HepG2 (cell line): ENCODE results near the gene B4GALT3. TPM values are rescaled to one million over a fixed set of nuclear protein-coding genes. Genes with fewer than 3 reads are reported as not detected.

ENCODE experiments used
- ATAC-seq: fragments of 200-7000 bp; cut with Tn5 transposase; 3 replicates; pipeline ENCODE4 v1.9.1; 2020; ENCODE audit warnings: mild to moderate bottlenecking, moderate library complexity
- BruUV-seq: library from RNA; stranded (reverse); fragments of 400-500 nt; replicated peaks from 2 replicates; lab custom pipeline; 2021; lab: Mats Ljungman, UMichigan
- CTCF ChIA-PET: fragments of 300-600 bp; formaldehyde crosslinking; extraction: SDS; loops from one replicate; lab custom pipeline; 2021; ENCODE audit warnings: low total read pairs, inconsistent platforms, low intra/inter-chr PET ratio; lab: Yijun Ruan, JAX
- POLR2A ChIA-PET: fragments of 350-600 bp; sonication (Branson Sonifier 250); formaldehyde crosslinking; loops from one replicate; lab custom pipeline; 2020; ENCODE audit warnings: antibody characterized with exemption, inconsistent platforms; lab: Yijun Ruan, JAX
- DNase-seq: peaks from one replicate; pipeline ENCODE4 v3.0.0-alpha.2; 2015; ENCODE audit warnings: low spot score
- FAIRE-seq: peaks from 3 replicates; lab custom pipeline; 2011; peaks lifted over from hg19 to GRCh38; lab: Jason Lieb, UNC
- H2AFZ ChIP-seq: one replicate; pipeline ENCODE4 v1.6.1; 2011; ENCODE audit warnings: low read length, inconsistent platforms
- H3K27ac ChIP-seq: fragments of 300-600 bp; 3 replicates; pipeline ENCODE4 v1.8.0; 2011; ENCODE audit warnings: mixed run types, mild to moderate bottlenecking, mixed read lengths, low read length, inconsistent platforms; ENCODE audit not compliant: insufficient read depth; ENCODE audit errors: extremely low read length
- H3K27me3 ChIP-seq, 2 experiments: fragments of 200-600 bp in 1 of 2; 2 replicates in 1 of 2; 3 replicates in 1 of 2; pipeline versions ENCODE4 v1.6.0 to v1.8.0; 2011; ENCODE audit warnings: low read length in 2 of 2, mild to moderate bottlenecking in 2 of 2, moderate library complexity in 2 of 2, inconsistent platforms in 1 of 2; ENCODE audit not compliant: insufficient read depth in 2 of 2, control insufficient read depth in 1 of 2
- H3K36me3 ChIP-seq, 2 experiments: fragments of 200-600 bp in 1 of 2; replicated peaks in 1 of 2; 2 replicates in 1 of 2; 3 replicates in 1 of 2; pipeline versions ENCODE4 v1.5.1 to v1.8.0; 2011; ENCODE audit warnings: low read length in 2 of 2, inconsistent platforms in 1 of 2; ENCODE audit not compliant: insufficient read depth in 2 of 2, control insufficient read depth in 1 of 2
- H3K4me1 ChIP-seq: 2 replicates; pipeline ENCODE4 v1.5.1; 2012; ENCODE audit warnings: low read length, inconsistent platforms; ENCODE audit not compliant: insufficient read depth
- H3K4me2 ChIP-seq: 2 replicates; pipeline ENCODE4 v1.6.0; 2011; ENCODE audit warnings: low read depth, low read length, inconsistent platforms
- H3K4me3 ChIP-seq, 3 experiments: fragments of 200-600 bp in 1 of 3; sonication (generic), shearing (Covaris generic) in 1 of 3; replicated peaks in 1 of 3; 2 replicates each; pipeline ENCODE4 v1.5.1; 2011 to 2016; ENCODE audit warnings: low read length in 3 of 3, inconsistent platforms in 2 of 3, low read depth in 2 of 3, mild to moderate bottlenecking in 2 of 3, control low read depth in 1 of 3, mixed read lengths in 1 of 3; ENCODE audit not compliant: insufficient read depth in 1 of 3
- H3K79me2 ChIP-seq: one replicate; pipeline ENCODE4 v1.6.1; 2011; ENCODE audit warnings: low read length, inconsistent platforms; ENCODE audit not compliant: insufficient read depth
- H3K9ac ChIP-seq: 2 replicates; pipeline ENCODE4 v1.6.0; 2011; ENCODE audit warnings: mild to moderate bottlenecking, low read depth, low read length, inconsistent platforms; ENCODE audit not compliant: insufficient read depth
- H3K9me3 ChIP-seq: 2 replicates; pipeline ENCODE4 v1.5.1; 2012; ENCODE audit warnings: mild to moderate bottlenecking, low read length
- H4K20me1 ChIP-seq: 2 replicates; pipeline ENCODE4 v1.6.0; 2011; ENCODE audit warnings: inconsistent platforms, mild to moderate bottlenecking, low read length, moderate library complexity; ENCODE audit not compliant: insufficient read depth
- DR1 ChIP-seq: sonication (generic); formaldehyde crosslinking; IDR thresholded peaks from 2 replicates; pipeline ENCODE4 v1.8.0; 2021; ENCODE audit warnings: mild to moderate bottlenecking, missing genetic modification reagents, inconsistent platforms
- GABPB1 ChIP-seq: IDR thresholded peaks from 2 replicates; pipeline ENCODE4 v1.6.1; 2016; ENCODE audit warnings: mild to moderate bottlenecking, missing genetic modification reagents, moderate library complexity, missing compliant biosample characterization
- GZF1 ChIP-seq: sonication (generic); formaldehyde crosslinking; IDR thresholded peaks from 2 replicates; pipeline ENCODE4 v1.5.1; 2020; ENCODE audit warnings: mild to moderate bottlenecking, missing genetic modification reagents
- HNRNPH1 ChIP-seq: fragments of 200-400 bp; formaldehyde crosslinking; optimal IDR thresholded peaks from 2 replicates; pipeline ENCODE3; 2017; ENCODE audit warnings: mild to moderate bottlenecking, low read depth, low read length
- HNRNPLL ChIP-seq: fragments of 200-400 bp; formaldehyde crosslinking; IDR thresholded peaks from 2 replicates; pipeline ENCODE4 v1.6.1; 2017; ENCODE audit warnings: mild to moderate bottlenecking, low read depth, low read length; ENCODE audit not compliant: poor library complexity, severe bottlenecking
- PAX8 ChIP-seq: sonication (generic); formaldehyde crosslinking; IDR thresholded peaks from 2 replicates; pipeline ENCODE4 v1.8.0; 2022; ENCODE audit warnings: mild to moderate bottlenecking, missing genetic modification reagents, borderline replicate concordance
- PITX1 ChIP-seq: sonication (generic); formaldehyde crosslinking; IDR thresholded peaks from 2 replicates; pipeline ENCODE4 v1.5.1; 2020; ENCODE audit warnings: mild to moderate bottlenecking, missing genetic modification reagents
- RFX1 ChIP-seq: fragments of 450-650 bp; IDR thresholded peaks from 2 replicates; pipeline ENCODE4 v1.6.1; 2017
- RFXANK ChIP-seq: IDR thresholded peaks from 2 replicates; pipeline ENCODE4 v1.6.1; 2016
- SP2 ChIP-seq: sonication (generic); formaldehyde crosslinking; IDR thresholded peaks from 2 replicates; pipeline ENCODE4 v1.5.1; 2020; ENCODE audit warnings: mild to moderate bottlenecking, missing genetic modification reagents
- SUZ12 ChIP-seq: fragments of 150-350 bp; IDR thresholded peaks from 2 replicates; pipeline ENCODE4 v1.6.1; 2014; ENCODE audit warnings: low read depth, low read length
- ZNF260 ChIP-seq: sonication (generic); formaldehyde crosslinking; IDR thresholded peaks from 2 replicates; pipeline ENCODE4 v1.4.0; 2020; ENCODE audit warnings: missing genetic modification reagents, low read depth, mild to moderate bottlenecking, borderline replicate concordance
- ZNF550 ChIP-seq: sonication (generic); formaldehyde crosslinking; IDR thresholded peaks from 2 replicates; pipeline ENCODE4 v1.4.0; 2020; ENCODE audit warnings: mild to moderate bottlenecking, missing genetic modification reagents, borderline replicate concordance
- ZNF776 ChIP-seq: sonication (generic); formaldehyde crosslinking; IDR thresholded peaks from 2 replicates; pipeline ENCODE4 v1.4.0; 2020; ENCODE audit warnings: mild to moderate bottlenecking, missing genetic modification reagents
- ZNF777 ChIP-seq: sonication (generic); formaldehyde crosslinking; IDR thresholded peaks from 2 replicates; pipeline ENCODE4 v1.4.0; 2020; ENCODE audit warnings: missing genetic modification reagents
- ZNF782 ChIP-seq: sonication (generic); formaldehyde crosslinking; IDR thresholded peaks from 2 replicates; pipeline ENCODE4 v1.4.0; 2020; ENCODE audit warnings: missing genetic modification reagents, mild to moderate bottlenecking, borderline replicate concordance
- WGBS: methylation state at CpG from one replicate; pipeline ENCODE4 v1.1.6; 2017; ENCODE audit warnings: low lambda C conversion rate; 5-methylcytosine and 5-hydroxymethylcytosine counted together
- in situ Hi-C: cut with HindIII; loops from 2 replicates; pipeline ENCODE4 v1.10.0; 2017; ENCODE audit warnings: low pct_unique_long_range_greater_than_20kb; ENCODE audit not compliant: extremely low pct_ligation_motif_present
- intact Hi-C: fragments of 100-400 bp; cut with micrococcal nuclease; formaldehyde crosslinking; loops from one replicate; pipeline ENCODE4 v1.10.0; 2022; ENCODE audit not compliant: unreplicated experiment
- polyA plus RNA-seq, 8 experiments: library from polyadenylated mRNA; depleted of rRNA in 3 of 8; stranded (reverse) in 7 of 8; unstranded in 1 of 8; fragments of >200 nt; fragmentation: Illumina TruSeq in 4 of 8; extraction: Trizol in 4 of 8; gene quantifications; 2 replicates each; pipeline versions ENCODE4 v1.2.1 to v1.2.3, GENCODE V29; 2011 to 2016; ENCODE audit warnings: low read depth in 4 of 8, missing spikeins in 1 of 8, mixed read lengths in 1 of 8; ENCODE audit not compliant: insufficient read depth in 1 of 8
- total RNA-seq, 5 experiments: library from RNA; depleted of rRNA; stranded (reverse); fragments of >200 nt; fragmentation: Illumina TruSeq; extraction: Trizol; gene quantifications; 2 replicates each; pipeline ENCODE4 v1.2.3, GENCODE V29; 2016; ENCODE audit warnings: low read depth in 1 of 5
- TF ChIP-seq, protein P1 (sequence below): sonication (generic); formaldehyde crosslinking; conservative IDR thresholded peaks from 2 replicates; pipeline ENCODE4 v1.8.0; 2022; ENCODE audit warnings: missing genetic modification reagents

The B4GALT3 gene
- total and polyA plus RNA-seq, 2 of the 13 experiments (the other 11 are each of a cell fraction or from before 2014, with no cell fraction given), result 35.6 to 40.4 TPM

DNA sequence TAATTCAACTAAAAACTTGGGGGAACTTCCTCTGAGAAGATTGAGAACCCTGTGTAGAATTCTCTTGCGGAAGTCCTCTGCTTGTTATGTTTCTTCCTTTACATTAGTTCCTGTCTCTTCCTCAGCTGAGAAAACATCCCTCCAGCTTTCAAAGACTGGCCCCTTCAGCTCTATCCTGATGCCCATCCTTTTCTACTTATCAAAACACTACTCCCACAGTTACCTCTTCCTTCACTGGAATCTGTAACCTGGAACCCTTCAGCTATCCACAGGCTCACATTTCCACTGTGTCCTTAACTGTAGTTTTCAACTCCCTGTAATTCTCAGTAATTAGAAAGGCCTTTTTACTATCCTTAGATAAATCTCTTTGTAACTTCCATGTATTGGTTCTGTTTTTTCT lies 38.9 kb downstream of the B4GALT3 start:
- Histone ChIP-seq H3K27ac (no peak overlapping the region), H3K9me3 (no peaks in the 10 kb centered on the region), H3K4me2 (no peak overlapping the region), H3K4me1 (peaks cover 7% of the 10 kb centered on the region; the same call in 1 of the 2 replicates), H3K9ac (no peak overlapping the region), H3K79me2 (peaks cover 8% of the 10 kb centered on the region), H3K36me3 (no peaks in the 10 kb centered on the region), H3K4me3 (no peak overlapping the region), H3K27me3 (no peaks in the 10 kb centered on the region; a peak in 1 of 5 replicates), H4K20me1 (no peaks in the 10 kb centered on the region), H2AFZ (no peak overlapping the region)
- CTCF ChIA-PET, result no interaction called here
- in situ Hi-C loops (no loop called here), intact Hi-C loops (loop anchor here (2.0 to 10.0 kb wide), 2 partner anchors 42 to 144 kb away; no protein-coding TSS in a partner anchor)
- WGBS, result 96% methylated on average over 1 of the region's 1 CpG
- POLR2A ChIA-PET, result no interaction called here
- no TSS peak for BruUV-seq
- no peak for DNase-seq
- ATAC-seq, result no peak
- TF ChIP-seq GZF1 (CRISPR knock-in tag), result no peak
- no peak for TF ChIP-seq PAX8
- TF ChIP-seq SUZ12, result no peak
- no peak for TF ChIP-seq PITX1
- TF ChIP-seq HNRNPLL, result no peak
- TF ChIP-seq RFXANK (CRISPR knock-in tag), result no peak
- no peak for TF ChIP-seq ZNF550 (CRISPR knock-in tag)
- TF ChIP-seq ZNF776 (CRISPR knock-in tag), result no peak
- TF ChIP-seq HNRNPH1, result no peak
- TF ChIP-seq SP2 (CRISPR knock-in tag), result no peak
- TF ChIP-seq ZNF782, result no peak
- no peak for TF ChIP-seq ZNF777
- no peak for TF ChIP-seq RFX1
- no peak for TF ChIP-seq ZNF260 (CRISPR knock-in tag)
- no peak for TF ChIP-seq GABPB1
- TF ChIP-seq, protein P1, sequence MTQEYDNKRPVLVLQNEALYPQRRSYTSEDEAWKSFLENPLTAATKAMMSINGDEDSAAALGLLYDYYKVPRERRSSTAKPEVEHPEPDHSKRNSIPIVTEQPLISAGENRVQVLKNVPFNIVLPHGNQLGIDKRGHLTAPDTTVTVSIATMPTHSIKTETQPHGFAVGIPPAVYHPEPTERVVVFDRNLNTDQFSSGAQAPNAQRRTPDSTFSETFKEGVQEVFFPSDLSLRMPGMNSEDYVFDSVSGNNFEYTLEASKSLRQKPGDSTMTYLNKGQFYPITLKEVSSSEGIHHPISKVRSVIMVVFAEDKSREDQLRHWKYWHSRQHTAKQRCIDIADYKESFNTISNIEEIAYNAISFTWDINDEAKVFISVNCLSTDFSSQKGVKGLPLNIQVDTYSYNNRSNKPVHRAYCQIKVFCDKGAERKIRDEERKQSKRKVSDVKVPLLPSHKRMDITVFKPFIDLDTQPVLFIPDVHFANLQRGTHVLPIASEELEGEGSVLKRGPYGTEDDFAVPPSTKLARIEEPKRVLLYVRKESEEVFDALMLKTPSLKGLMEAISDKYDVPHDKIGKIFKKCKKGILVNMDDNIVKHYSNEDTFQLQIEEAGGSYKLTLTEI (CRISPR knock-in tag), result no peak
- no peak for TF ChIP-seq DR1 (CRISPR knock-in tag)
- no peak for FAIRE-seq
